Glutamatergic neuron (in vitro differentiated cells): Measurements from ENCODE around the gene NHSL2. TPM values are rescaled to one million over a fixed set of nuclear protein-coding genes. Genes with fewer than 3 reads are reported as not detected.
"Not testable (repeated sequence)": the region's sequence is repeated elsewhere in the genome, so short reads cannot be mapped to it uniquely, and the experiment has no call there.

Experiments used
- DNase-seq: peaks from one replicate; pipeline ENCODE4 v3.0.0; 2022
- H3K27ac Mint-ChIP-seq: one replicate; pipeline ENCODE4 v1.8.0; 2020; ENCODE audit warnings: mild to moderate bottlenecking, mixed read lengths, inconsistent platforms; ENCODE audit not compliant: unreplicated experiment
- H3K27me3 Mint-ChIP-seq: one replicate; pipeline ENCODE4 v1.8.0; 2020; ENCODE audit warnings: mild to moderate bottlenecking, moderate library complexity, mixed read lengths, inconsistent platforms; ENCODE audit not compliant: unreplicated experiment
- H3K36me3 Mint-ChIP-seq: one replicate; pipeline ENCODE4 v1.8.0; 2020; ENCODE audit warnings: mild to moderate bottlenecking, mixed read lengths, inconsistent platforms; ENCODE audit not compliant: unreplicated experiment
- H3K4me1 Mint-ChIP-seq: one replicate; pipeline ENCODE4 v1.8.0; 2020; ENCODE audit warnings: mild to moderate bottlenecking, low read depth, mixed read lengths, inconsistent platforms; ENCODE audit not compliant: unreplicated experiment
- H3K4me3 Mint-ChIP-seq: one replicate; pipeline ENCODE4 v1.8.0; 2020; ENCODE audit warnings: mild to moderate bottlenecking, mixed read lengths, inconsistent platforms; ENCODE audit not compliant: unreplicated experiment
- H3K9me3 Mint-ChIP-seq: one replicate; pipeline ENCODE4 v1.8.0; 2020; ENCODE audit warnings: mild to moderate bottlenecking, moderate library complexity, mixed read lengths, inconsistent platforms; ENCODE audit not compliant: unreplicated experiment
- CTCF ChIP-seq: fragments of 200-600 bp; sonication (generic); IDR thresholded peaks from one replicate; pipeline ENCODE4 v1.5.0; 2021; ENCODE audit not compliant: partially characterized antibody, unreplicated experiment
- total RNA-seq: library from RNA; stranded (reverse); fragmentation: NEBNext Ultra II Directional; extraction: Animal tissue kit (Norgen Biotek cat#: 25700); gene quantifications from one replicate; pipeline ENCODE4 v1.2.1, GENCODE V29; 2021; ENCODE audit not compliant: unreplicated experiment

The NHSL2 gene
- total RNA-seq, 1 donor from 2014 or later, result 7.3 TPM

GRCh38 chrX:72052415-72053090 lies 141.9 kb downstream of the NHSL2 start:
- DNase-seq, result no peak
- no peak overlapping the region for H3K27ac Mint-ChIP-seq
- TF ChIP-seq CTCF, result no peak
- peaks cover 4% of the 10 kb centered on the region for H3K27me3 Mint-ChIP-seq
- H3K36me3 Mint-ChIP-seq, result no peaks in the 10 kb centered on the region
- H3K9me3 Mint-ChIP-seq, result no peaks in the 10 kb centered on the region
- peaks cover 5% of the 10 kb centered on the region for H3K4me1 Mint-ChIP-seq
- H3K4me3 Mint-ChIP-seq, result no peak overlapping the region

DNA sequence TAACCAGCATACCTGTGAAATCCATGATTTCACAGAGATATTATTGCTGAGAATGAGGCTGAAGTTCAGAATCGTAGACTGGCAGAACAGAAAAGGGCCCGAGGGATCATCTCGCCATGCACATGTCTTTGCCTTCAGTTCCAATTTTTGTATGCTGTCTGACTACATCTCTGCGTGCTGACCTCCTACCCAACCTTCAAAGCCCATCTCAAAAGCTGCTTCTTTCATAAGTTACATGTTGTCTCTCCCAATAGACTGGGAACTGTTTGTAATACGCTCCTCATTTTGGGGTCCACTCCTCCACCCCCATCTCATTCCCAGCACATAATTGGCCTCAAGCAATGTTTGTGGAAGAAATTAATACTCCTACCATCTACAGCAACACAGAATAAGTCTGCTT lies 142.9 kb downstream of the NHSL2 start:
- Mint-ChIP-seq H3K27me3 (peaks cover 4% of the 10 kb centered on the region), H3K36me3 (no peaks in the 10 kb centered on the region), H3K27ac (no peak overlapping the region), H3K4me3 (no peak overlapping the region), H3K9me3 (no peaks in the 10 kb centered on the region), H3K4me1 (peaks cover 5% of the 10 kb centered on the region)
- no peak for DNase-seq
- TF ChIP-seq CTCF, result no peak

GRCh38 chrX:72054779-72055489 lies 144.3 kb downstream of the NHSL2 start:
- no peaks in the 10 kb centered on the region for H3K36me3 Mint-ChIP-seq
- no peaks in the 10 kb centered on the region for H3K9me3 Mint-ChIP-seq
- peaks cover 5% of the 10 kb centered on the region for H3K4me1 Mint-ChIP-seq
- H3K27me3 Mint-ChIP-seq, result peaks cover 4% of the 10 kb centered on the region
- peak overlapping the region; percentile 38 for H3K4me3 Mint-ChIP-seq
- no peak for TF ChIP-seq CTCF
- peak; percentile 65 for DNase-seq
- H3K27ac Mint-ChIP-seq, result no peak overlapping the region

- DNase-seq, result no peak
- H3K27me3 Mint-ChIP-seq, result peaks cover 4% of the 10 kb centered on the region
- H3K9me3 Mint-ChIP-seq, result no peaks in the 10 kb centered on the region
- H3K36me3 Mint-ChIP-seq, result no peaks in the 10 kb centered on the region
- H3K4me3 Mint-ChIP-seq, result no peak overlapping the region
- H3K27ac Mint-ChIP-seq, result no peak overlapping the region
- H3K4me1 Mint-ChIP-seq, result peaks cover 5% of the 10 kb centered on the region
- TF ChIP-seq CTCF, result no peak
These were observed 146.7 kb downstream of the NHSL2 start for GRCh38 chrX:72057331-72057730.

DNA sequence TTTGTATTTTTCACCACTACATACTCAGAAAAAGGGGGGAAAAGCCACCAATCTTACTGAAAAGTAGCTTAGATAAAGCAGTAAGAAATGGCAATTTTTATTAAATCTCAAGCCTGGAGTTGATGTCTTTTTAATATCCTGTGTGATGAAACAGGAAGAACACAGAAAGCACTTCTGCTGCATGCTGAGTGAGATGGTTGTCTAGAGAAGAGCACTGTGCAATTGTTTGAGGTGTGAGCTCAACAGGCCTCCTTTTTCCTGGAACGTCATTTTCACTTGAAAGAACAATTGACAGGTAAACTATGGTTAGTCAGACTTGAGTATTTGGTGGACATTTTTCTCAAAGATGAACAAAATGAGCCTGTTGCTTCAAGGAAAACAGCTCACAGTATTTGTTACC lies 147.2 kb downstream of the NHSL2 start:
- peaks cover 5% of the 10 kb centered on the region for H3K4me1 Mint-ChIP-seq
- no peaks in the 10 kb centered on the region for H3K36me3 Mint-ChIP-seq
- TF ChIP-seq CTCF, result no peak
- no peak for DNase-seq
- H3K4me3 Mint-ChIP-seq, result no peak overlapping the region
- H3K9me3 Mint-ChIP-seq, result no peaks in the 10 kb centered on the region
- no peak overlapping the region for H3K27ac Mint-ChIP-seq
- peaks cover 4% of the 10 kb centered on the region for H3K27me3 Mint-ChIP-seq

GRCh38 chrX:72058346-72058745 lies 147.7 kb downstream of the NHSL2 start:
- not testable (repeated sequence) for H3K4me1 Mint-ChIP-seq, H3K27me3 Mint-ChIP-seq, H3K4me3 Mint-ChIP-seq, H3K36me3 Mint-ChIP-seq, DNase-seq, H3K27ac Mint-ChIP-seq, H3K9me3 Mint-ChIP-seq
